HG03457 (cell line): ENCODE measurements around the gene LPO.

Source experiments
- ATAC-seq: cut with Tn5 transposase; IDR thresholded peaks from one replicate; pipeline ENCODE4 v1.9.1; 2021; ENCODE audit warnings: moderate number of reproducible peaks; ENCODE audit not compliant: unreplicated experiment

Gene LPO

DNA sequence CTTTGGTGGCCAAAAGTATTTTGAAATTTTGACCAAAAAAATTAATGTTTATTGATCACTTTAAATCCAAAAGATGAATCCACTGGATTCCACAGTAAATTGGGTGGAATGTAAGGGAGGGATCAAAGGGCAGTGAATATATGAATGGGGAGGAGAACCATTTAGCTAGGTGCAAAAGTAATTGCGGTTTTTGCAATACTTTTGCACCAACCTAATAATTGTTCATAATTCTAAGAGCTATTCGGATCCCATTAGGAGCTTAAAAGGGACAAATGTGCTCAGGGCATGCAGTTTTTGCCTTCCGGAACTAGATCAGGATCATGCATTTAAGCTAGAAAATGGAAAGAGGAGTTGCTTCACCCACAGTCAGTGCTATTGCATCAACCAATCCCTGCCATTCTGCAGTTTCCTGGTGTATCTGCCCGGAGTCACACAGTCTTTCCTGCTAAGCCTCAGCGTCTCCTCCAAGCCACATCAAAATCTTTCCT, at the start of gene LPO:
Gene LPO (plus strand): TSS at position 438 of the 488 bp plus-strand sequence. CDS start 4,396 bp downstream, outside the sequence.
- ATAC-seq, result no peak

DNA sequence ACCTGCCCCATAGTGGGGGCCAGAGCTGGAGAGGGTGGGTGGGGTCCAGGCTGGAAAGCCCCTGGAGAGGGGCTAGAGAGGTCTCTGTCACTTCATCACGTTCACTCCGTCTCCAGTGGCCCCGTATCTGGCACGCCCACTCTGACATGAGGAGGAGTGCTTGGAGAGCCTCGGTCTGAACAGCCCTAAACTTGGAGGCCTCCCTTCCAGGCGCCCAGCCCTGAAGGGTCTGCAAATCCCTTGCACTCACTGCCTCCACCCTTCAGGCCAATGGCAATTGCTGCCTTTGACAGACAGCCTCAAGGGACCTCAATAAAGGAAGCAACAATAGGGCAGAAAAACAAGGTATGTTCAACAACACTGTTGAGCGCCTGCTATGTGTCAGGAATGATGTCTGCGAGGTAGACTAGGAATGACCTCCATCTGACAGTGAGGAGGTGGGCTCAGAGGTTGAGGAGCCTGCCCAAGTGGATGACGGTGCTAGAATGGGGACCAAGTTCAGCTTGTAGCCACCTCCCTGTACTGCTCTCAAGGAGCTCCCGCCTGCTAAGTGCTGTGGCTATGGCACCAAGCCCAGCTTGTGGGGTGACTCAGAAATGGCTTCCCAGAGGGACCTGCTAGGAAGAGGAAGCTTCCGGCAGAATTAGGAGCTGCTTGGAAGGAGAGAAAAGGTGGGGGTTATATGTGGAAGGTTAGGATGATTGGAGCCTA, 48.8 kb upstream of the LPO start:
- no peak for ATAC-seq

DNA sequence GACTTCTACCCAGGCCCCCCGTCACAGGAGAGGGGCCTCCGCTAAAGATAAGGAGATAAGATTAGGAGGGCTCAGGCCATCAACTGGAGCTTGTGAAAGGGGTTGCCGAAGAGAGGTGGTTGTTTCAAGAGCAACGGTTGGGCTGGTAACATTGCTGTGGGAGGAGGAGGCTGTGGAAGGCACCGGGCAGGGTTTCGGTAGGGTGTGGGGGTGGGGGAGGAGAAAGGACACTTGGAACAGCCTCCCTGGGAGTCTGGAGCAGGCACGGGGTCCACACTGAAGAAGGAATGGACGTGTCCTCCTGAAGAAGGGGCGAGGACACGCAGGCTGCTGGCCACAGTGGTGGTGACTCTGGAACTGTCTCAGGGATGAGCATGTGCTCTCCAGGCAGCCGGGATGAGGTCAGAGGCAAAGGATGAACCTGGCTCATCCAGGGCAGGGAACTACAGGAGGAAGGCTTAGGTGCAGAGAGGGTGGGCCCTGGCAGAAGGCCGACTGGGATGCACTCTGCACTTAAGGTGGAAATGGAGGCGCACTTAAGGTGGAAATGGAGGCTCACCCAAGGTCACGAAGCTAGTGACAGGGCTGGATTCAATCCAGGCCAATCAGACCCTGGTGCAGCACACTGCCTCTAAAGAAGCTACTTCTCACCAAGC, 47.0 kb upstream of the LPO start:
- ATAC-seq, result no peak

DNA sequence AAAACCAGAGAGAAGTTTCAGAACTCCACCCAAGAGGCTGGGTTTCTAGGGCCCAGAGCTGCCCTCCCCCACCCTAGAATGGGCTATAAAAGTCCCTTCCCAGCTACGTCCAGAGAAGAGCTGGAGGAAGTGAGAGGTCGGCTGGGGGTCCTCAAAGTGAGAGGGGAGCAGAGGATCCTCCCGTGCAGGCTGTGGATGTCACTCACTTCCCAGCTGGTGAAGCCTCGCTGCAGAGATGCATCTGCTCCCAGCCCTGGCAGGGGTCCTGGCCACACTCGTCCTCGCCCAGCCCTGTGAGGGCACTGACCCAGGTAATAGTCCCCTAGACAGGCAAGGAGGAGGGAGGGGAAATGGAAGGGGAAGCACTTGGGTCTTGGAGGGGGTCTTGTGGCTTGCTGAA, 45.8 kb upstream of the LPO start, which contains the start of gene EPX:
Gene EPX (plus strand): TSS at position 115 of the 400 bp plus-strand sequence. CDS start 121 bp downstream, at position 236.
- no peak for ATAC-seq

DNA sequence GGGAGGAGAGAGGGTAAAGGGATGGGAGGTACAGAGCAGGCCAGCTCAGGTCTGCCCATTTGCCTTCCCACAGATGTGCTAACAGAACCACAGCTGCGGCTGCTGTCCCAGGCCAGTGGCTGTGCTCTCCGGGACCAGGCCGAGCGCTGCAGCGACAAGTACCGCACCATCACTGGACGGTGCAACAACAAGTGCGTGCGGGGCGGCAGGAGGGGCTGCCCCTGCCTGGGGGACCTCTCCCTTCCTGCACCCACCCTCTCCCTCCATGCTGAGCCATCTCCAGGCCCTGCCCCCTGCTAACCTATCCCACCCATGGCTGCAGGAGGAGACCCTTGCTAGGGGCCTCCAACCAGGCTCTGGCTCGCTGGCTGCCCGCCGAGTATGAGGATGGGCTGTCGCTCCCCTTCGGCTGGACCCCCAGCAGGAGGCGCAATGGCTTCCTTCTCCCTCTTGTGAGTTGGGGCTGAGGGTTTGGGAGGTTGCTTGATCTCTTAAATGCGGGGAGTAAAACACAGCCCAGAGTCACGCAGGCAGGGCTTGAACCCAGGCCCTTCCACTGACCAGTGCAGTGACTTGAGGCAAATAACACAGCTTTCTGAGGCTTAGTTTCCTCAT, 44.6 kb upstream of the LPO start:
- ATAC-seq, result no peak

DNA sequence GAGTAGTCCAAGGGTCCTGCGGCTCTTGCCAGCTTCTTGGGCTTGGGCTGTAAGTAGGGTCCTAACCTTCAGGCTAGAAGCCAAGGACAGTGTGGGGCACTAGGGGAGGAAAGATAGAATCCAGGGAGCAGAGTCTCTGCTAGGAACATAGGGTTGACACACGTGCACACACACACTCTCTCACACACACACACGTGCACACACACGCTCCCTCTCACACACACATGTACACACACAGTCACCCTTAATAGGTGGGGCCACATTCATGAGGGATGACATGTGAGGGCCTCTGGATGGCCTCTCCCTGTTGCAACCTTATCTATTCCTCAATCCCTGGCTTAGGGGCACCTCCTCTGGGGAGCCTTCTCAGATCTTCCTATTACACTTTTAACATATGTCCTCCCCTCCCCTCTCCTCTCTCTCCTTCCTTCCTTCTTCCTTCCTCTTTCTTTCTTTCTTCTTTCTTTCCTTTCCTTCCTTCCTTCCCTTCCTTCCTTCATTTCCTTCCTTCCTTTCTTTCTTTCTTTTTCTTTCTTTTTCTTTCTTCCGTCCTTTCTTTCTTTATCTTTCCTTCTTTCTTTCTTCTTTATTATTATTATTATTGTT, 42.8 kb upstream of the LPO start:
- no peak for ATAC-seq

DNA sequence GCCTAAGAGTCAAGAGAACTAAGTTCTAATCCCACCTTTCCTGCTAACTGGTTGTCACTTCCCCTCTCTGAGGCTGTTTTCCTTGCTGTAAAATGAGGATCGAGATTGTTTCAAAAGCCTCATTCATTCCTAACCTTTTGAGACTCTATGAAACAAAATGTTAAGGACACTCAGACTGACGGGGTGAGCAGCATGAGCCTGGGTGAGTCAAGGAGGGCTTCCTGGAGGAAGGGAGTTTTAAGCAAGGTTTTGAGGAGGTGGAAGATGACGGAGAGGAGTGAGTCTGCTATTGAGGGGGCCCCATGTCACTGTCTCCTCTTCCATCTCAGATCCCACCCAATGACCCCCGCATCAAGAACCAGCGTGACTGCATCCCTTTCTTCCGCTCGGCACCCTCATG, 41.8 kb upstream of the LPO start:
- no peak for ATAC-seq

DNA sequence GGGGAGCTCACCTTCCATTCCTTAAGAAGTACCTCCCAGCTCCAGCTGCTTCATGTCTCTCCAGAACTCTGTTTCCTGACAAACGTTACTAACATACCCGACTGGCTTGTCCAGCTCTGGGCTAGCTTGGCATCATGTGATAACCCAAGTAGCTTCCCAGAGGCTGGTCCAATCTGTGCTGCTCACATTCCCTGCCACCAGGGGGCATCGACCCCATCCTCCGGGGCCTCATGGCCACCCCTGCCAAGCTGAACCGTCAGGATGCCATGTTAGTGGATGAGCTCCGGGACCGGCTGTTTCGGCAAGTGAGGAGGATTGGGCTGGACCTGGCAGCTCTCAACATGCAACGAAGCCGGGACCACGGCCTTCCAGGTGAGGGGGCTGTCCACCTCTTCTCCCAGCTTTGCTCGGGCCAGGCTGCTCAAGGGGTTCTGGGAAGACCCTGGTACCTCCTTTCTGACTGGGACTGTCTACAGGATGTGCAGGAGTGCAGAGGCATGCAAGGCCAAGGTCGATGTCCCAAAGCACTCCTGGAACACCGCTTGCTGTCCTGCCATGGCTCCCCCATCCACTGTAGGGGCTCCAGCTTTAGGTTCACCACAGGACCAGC, 38.3 kb upstream of the LPO start:
- no peak for ATAC-seq

DNA sequence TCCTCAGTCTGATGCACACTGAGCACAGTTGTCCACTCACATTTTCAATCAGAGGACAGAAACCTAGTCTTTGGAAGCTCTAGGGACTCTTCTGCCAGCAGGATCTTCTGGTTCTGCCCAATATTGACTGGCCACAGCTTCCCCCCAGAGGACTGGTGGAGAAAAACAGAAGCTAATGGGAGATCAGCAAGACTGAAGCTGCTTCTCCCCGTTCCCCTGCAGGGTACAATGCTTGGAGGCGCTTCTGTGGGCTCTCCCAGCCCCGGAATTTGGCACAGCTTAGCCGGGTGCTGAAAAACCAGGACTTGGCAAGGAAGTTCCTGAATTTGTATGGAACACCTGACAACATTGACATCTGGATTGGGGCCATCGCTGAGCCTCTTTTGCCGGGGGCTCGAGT, 35.5 kb upstream of the LPO start:
- no peak for ATAC-seq

DNA sequence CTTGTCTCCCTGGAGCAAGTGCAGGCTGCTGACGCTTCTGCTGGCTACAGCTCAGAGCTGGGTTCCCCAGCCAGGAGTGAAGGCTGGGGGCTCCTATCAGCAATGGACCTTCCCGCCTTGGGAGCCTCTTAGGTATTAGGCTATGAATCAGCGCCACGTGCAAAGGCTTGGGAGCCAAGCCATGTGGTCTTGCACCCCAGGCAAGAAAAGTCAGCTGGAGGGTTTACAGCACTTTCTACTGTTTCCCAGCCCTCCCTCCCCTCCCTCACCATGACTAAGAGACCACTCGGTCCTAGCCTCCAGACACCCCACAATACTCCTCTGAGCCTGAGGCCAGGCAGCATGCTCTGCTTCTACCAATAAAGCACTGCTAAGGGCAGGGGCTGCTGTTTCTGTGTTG, 33.6 kb upstream of the LPO start:
- ATAC-seq, result no peak

DNA sequence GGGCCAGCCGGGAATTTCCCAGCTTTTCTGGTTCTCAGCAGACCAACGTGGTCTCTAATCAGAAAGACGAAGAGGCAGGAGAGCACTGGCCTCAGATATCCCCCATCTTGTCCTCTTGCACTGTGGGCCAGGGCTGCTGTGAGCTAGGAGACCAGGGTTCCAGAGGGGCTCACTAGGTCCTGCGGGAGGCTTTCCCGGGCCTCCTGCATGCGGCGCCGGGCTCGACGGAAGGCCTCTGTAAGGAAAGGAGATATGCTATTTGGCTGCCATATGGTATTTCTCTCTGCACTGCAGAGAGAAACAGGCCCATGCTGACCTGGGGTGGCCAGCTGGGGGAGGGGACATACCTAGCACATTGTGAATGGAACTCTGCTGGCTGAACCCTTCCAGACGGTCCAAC, 32.4 kb upstream of the LPO start:
- ATAC-seq, result no peak

DNA sequence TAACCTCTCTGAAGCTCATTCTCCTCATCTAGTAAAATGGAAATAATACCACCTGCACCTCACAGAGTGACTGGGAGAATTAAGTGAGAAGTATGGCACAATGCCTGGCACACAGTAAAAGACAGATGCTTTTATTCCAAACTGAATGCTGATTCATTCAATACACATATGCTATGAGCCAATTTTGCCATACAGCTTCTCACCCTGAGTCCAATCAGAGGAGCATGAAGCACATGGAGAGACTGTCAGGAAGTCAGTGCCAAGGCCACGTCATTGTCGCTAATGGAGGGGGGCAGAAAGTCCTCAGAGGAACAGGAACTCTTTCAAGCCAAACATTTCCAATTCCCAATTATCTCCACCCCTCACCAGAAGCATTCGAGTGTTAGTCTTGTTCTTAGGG, 30.9 kb upstream of the LPO start:
- ATAC-seq, result no peak

DNA sequence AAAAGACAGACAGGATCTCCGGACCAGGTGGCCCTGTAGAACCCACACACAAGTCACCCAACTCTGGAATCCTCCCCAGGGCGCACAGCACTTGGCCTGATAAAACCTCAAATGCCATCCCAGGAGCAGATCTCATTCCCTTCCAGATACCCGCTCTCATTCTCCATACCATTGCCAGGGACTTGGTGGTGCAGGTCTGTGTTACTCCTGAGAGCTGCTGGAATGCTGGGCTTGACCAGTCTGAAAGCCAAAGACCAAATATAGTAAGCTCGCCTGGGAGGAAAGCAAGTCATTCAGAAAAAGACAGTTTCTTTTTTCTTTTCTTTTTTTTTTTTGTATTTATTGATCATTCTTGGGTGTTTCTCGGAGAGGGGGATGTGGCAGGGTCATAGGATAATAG, 30.0 kb upstream of the LPO start:
- no peak for ATAC-seq

DNA sequence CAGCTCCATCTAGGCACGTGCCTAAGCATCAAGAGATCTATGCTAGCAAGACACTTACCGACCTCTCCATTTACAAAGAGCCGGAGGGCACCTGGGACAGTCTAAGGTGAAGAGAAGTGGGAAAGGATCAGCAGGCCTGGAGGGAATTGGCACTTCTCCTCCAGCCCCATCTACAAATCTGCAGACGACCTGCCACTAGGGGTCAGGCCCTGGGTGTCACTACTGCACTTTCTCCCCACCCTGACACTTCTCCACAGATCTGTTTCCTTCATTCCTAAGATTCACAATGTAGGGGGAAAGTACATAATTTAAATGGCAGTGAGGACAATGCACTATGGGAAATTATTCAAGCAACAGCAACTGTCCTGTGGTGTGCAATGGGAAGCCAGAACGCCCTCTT, 27.5 kb upstream of the LPO start:
- no peak for ATAC-seq

DNA sequence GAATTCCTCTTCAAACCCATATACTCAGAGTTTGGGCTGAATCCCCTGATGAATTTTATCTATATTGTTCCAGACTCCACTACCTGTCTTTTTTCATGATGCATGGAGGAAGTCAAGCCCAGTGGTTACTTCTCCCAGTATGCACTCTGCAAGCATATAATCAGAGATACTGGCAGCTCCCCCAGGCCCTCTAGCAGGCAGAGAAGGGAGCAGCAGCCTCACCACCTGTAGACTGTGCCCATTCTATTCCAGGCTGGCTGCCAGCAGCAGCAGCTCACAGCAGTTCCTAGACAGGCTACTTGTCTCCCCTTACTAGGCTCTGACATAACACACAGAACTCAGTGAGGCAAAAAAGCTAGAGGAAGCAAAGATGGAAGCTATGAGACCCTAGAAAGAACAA, 22.7 kb upstream of the LPO start:
- no peak for ATAC-seq

DNA sequence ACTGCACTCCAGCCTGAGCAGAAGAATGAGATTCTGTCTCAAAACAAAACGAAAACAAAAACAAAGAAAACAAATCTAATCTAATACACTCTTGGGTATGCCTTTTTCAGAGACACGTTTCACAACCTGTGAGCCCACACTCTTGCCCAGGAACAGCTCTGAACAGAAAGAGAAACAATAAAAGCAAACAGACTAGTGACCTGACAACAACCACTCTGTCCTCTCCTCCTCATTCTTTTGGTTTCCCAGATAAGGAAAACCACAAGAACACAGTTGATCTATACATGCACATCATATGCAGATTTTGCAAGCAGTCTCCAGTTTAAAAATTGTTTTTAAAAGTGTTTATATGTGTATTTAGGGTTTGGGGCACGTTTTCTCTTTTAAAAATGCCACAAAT, 20.6 kb upstream of the LPO start:
- no peak for ATAC-seq

DNA sequence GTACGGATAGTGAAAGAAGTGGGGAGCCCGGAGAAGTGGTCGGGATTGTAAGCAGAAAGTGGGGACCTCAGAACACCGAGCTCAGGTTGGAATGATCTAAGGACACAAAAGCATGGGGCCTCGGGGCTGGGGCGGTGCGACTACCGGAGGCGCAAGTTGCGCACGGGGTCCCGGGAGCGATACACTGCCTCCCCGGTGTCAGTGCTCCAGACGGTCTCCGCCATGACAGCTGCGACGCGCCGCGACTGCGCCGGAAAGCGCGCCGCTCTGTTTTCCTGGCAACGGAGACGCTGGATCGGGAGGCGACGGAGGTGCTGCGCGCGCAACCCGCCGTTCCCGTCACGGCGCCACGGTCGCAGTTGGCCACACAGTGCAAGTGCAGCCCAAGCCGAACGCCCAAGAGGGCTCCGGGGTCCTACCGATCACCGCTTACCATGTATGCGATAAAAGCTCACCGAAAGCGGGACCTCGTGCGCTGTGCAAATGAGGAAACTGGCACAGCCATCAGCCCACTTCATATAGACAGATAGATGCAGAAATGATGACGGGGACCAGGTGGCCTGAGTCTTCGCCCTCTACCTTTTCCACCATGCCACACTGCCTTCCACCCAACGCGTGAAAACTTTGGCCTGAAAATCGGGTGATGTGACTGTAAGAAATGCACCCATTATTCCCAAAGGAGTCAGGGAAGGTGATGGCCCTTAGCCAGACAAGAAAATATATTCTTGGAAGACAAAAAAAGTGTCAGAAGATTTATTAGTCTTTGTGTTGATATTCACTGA, 19.2 kb upstream of the LPO start, which contains the start of gene MKS1:
Gene MKS1 (minus strand): TSS at position 249 of the 782 bp plus-strand sequence. CDS start 25 bp downstream, at position 224.
- peak; percentile 77 for ATAC-seq

DNA sequence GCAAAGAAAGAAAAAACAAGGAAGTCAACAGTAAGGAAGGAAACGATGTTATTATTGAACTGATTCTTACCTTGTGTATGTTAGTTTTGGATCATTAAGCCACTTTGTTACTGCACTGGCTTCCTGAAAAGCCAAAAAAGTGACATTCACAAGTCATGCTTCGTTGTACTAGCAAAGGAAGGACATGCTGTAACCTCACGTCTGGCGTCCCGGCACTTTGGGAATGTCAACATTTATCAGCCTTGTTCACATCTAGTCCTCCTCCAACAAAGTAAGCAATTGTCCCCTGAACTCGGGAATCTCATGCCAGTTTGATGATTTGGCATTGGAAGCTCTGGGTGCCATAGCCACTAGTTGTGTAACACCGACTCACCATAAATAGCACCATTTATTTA, 18.6 kb upstream of the LPO start:
- no peak for ATAC-seq

DNA sequence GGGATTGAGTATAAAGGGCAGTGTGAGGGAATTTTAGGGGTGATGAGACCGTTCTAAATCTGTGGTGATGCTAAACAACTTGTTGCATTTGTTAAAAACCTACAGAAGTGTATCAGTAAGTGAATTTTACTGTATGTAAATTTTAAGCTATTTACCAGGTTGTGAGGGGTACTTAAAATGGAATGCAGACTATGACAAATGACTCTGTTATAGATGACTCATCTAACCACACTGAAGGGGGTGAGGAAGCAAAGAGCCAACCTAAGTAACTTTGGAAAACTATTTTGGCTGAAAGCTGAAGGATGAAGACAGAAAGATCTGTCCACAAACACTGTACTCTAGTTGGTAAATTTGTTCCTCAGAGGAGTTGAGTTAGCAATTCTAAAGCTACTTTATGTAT, 14.1 kb upstream of the LPO start:
- ATAC-seq, result no peak

DNA sequence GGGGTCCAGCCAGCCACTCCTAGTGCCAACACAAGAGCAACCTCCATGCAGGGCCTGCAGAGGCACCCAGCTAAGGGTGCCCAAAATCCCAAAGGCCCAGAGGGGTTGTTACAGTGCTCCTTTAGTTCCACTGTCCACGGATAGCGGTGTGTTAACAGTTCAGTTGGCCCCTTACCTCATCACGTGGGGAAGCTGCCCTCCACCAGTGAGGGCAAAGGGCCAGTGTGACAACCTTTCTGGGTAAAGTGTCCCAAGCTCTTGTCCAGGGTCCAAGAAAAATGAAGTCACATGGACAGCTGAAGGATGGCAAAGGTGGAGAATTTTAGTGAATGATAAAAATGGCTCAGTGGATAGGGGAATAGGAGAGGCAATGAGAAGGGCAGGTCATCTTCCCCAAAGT, 10.7 kb upstream of the LPO start:
- ATAC-seq, result no peak
